ENCODE results near the gene C12orf75. TPM values are rescaled to one million over a fixed set of nuclear protein-coding genes. Genes with fewer than 3 reads are reported as not detected.

The C12orf75 gene
- total RNA-seq, 1 donor from 2014 or later, result 131 TPM

- TF ChIP-seq POLR2A (IDR thresholded peaks at IDR 0.05), result no peak
- no peak for TF ChIP-seq CTCF (IDR thresholded peaks at IDR 0.05)
- no peak for TF ChIP-seq POLR2AphosphoS5 (IDR thresholded peaks at IDR 0.05; ENCODE audit: insufficient read depth in 1 of 2, low read depth in 1 of 2)
- Histone ChIP-seq H3K27ac (no peak overlapping the region), H3K36me3 (no peaks in the 10 kb centered on the region), H3K4me3 (no peak overlapping the region), H3K27me3 (no peaks in the 10 kb centered on the region), H3K4me1 (peaks cover 39% of the 10 kb centered on the region), H3K9me3 (no peaks in the 10 kb centered on the region)
- intact Hi-C loops (cut with DNase I), result no loop called here
- no peak for DNase-seq (ENCODE audit: extremely low spot score in 2 of 2)
Observed at GRCh38 chr12:105334582-105334981, 4.1 kb downstream of the C12orf75 start.

- no peak for TF ChIP-seq POLR2A (IDR thresholded peaks at IDR 0.05)
- no peak for TF ChIP-seq CTCF (IDR thresholded peaks at IDR 0.05)
- no peak for TF ChIP-seq POLR2AphosphoS5 (IDR thresholded peaks at IDR 0.05; ENCODE audit: insufficient read depth in 1 of 2, low read depth in 1 of 2)
- intact Hi-C loops (cut with DNase I), result no loop called here
Observed at GRCh38 chr12:105335856-105336255, 5.4 kb downstream of the C12orf75 start.

GRCh38 chr12:105336411-105336810 lies 5.9 kb downstream of the C12orf75 start:
- Histone ChIP-seq H3K36me3 (no peaks in the 10 kb centered on the region), H3K4me1 (peaks cover 26% of the 10 kb centered on the region), H3K27ac (no peak overlapping the region), H3K27me3 (no peaks in the 10 kb centered on the region), H3K4me3 (no peak overlapping the region), H3K9me3 (peaks cover 5% of the 10 kb centered on the region)
- no peak for TF ChIP-seq POLR2A (IDR thresholded peaks at IDR 0.05)
- TF ChIP-seq POLR2AphosphoS5 (IDR thresholded peaks at IDR 0.05; ENCODE audit: insufficient read depth in 1 of 2, low read depth in 1 of 2), result no peak
- no peak for TF ChIP-seq CTCF (IDR thresholded peaks at IDR 0.05)
- no peak for DNase-seq (ENCODE audit: extremely low spot score in 2 of 2)
- intact Hi-C loops (cut with DNase I), result no loop called here

More at GRCh38 chr12:105335856-105336255, 5.4 kb downstream of the C12orf75 start:
- DNase-seq (ENCODE audit: extremely low spot score in 2 of 2), result no peak
- Histone ChIP-seq H3K27ac (no peak overlapping the region), H3K9me3 (peaks cover 4% of the 10 kb centered on the region), H3K27me3 (no peaks in the 10 kb centered on the region), H3K36me3 (no peaks in the 10 kb centered on the region), H3K4me1 (peaks cover 31% of the 10 kb centered on the region), H3K4me3 (no peak overlapping the region)

GRCh38 chr12:105337391-105337790 lies 6.9 kb downstream of the C12orf75 start:
- Histone ChIP-seq H3K4me1 (peaks cover 17% of the 10 kb centered on the region), H3K27me3 (no peaks in the 10 kb centered on the region), H3K36me3 (no peaks in the 10 kb centered on the region), H3K27ac (no peak overlapping the region), H3K4me3 (no peak overlapping the region), H3K9me3 (peaks cover 5% of the 10 kb centered on the region)
- TF ChIP-seq CTCF (IDR thresholded peaks at IDR 0.05) (no peak), POLR2A (IDR thresholded peaks at IDR 0.05) (no peak), POLR2AphosphoS5 (IDR thresholded peaks at IDR 0.05; ENCODE audit: insufficient read depth in 1 of 2, low read depth in 1 of 2) (no peak)
- DNase-seq (ENCODE audit: extremely low spot score in 2 of 2), result no peak
- intact Hi-C loops (cut with DNase I), result no loop called here

GRCh38 chr12:105338966-105339365 lies 8.5 kb downstream of the C12orf75 start:
- H3K4me1 ChIP-seq, result peaks cover 8% of the 10 kb centered on the region
- no peak for DNase-seq (ENCODE audit: extremely low spot score in 2 of 2)
- H3K9me3 ChIP-seq, result peaks cover 5% of the 10 kb centered on the region
- no peak overlapping the region for H3K4me3 ChIP-seq
- H3K27me3 ChIP-seq, result no peaks in the 10 kb centered on the region
- H3K36me3 ChIP-seq, result no peaks in the 10 kb centered on the region
- H3K27ac ChIP-seq, result no peak overlapping the region
- intact Hi-C loops (cut with DNase I), result no loop called here
- no peak for TF ChIP-seq CTCF (IDR thresholded peaks at IDR 0.05)
- TF ChIP-seq POLR2A (IDR thresholded peaks at IDR 0.05), result no peak
- no peak for TF ChIP-seq POLR2AphosphoS5 (IDR thresholded peaks at IDR 0.05; ENCODE audit: insufficient read depth in 1 of 2, low read depth in 1 of 2)
